Middle frontal gyrus (tissue), 1 donor: ENCODE results near the gene RPH3AL.
"Not testable (repeated sequence)": the region's sequence is repeated elsewhere in the genome, so short reads cannot be mapped to it uniquely, and the experiment has no call there.

Experiments
- DNase-seq: peaks from one replicate; pipeline ENCODE4 v3.0.0-alpha.2; 2015; ENCODE audit warnings: low spot score; ENCODE audit errors: extremely low spot score

Gene RPH3AL

DNA sequence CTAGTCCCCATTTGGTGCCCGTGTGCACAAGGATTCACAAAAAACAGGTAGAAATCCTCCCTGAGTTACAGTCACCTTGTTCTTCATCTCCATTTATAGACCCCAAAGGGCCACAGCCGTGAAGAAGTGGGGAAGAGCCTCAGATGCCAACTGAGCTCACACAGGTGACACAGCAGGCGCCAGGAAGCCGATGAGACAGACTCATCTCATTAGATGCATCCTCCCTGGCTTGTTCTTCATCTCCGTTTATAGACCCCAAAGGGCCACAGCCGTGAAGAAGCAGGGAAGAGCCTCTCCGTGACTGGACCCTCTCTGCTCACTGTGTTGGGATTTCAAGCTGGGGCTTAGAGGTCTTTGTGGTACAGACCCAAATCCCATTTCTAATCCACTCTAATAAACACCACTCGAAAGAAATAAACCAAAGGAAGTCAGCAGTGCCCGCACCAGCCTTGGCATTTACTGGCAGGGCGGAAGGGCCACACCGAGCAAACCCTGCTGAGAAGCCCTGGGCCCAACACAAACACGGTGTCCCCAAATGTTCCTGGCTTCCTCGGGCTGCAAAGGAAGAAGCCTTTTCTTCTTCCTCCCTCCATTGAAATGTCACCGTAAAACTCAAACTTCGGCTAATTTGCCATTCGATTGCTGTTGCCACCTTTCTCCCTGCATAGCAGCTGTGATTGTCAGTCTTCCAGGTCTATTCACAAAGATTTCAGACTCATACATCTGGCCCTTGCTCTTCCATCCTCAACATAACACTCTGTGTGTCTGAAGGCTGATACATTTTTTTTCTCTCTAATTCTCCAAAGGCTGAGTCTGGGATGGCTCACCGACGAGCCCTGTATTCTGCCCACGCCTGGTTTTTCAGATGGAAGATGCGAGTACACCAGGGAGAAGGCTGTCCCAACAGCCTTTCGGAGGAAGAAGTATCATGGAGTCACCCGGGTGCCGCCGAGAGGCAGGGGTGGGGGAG is 126.2 kb downstream of the RPH3AL start:
- DNase-seq: peak; percentile 8

DNA sequence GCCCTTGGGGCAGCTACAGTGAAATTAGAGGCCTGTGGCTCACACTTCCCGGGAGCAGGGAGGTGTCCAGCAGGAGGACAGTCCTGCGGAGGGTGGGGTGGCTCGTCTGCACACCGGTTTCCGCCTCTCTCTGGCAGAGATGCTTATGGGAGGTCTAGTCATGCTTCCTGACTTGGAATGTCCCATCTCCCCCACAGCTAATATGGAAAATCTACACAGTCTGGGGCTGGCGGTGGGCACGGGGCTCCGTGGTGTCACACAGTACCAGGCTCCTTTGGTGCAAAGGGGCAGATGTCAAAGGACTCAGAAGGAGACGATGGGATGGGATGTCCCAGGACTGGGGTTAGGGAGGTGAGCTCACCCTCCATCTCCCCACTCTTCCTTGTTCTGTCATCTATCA is 127.1 kb downstream of the RPH3AL start:
- DNase-seq: no peak

DNA sequence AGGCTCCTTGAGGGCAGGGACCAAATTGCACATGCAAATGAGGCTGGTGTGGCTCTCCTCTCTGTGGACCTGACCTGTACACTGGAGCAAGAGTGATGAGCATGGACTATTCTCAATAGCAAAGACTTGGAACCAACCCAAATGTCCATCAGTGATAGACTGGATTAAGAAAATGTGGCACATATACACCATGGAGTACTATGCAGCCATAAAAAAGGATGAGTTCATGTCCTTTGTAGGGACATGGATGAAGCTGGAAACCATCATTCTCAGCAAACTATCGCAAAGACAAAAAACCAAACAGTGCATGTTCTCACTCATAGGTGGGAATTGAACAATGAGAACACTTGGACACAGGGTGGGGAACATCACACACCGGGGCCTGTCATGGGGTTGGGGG is 128.0 kb downstream of the RPH3AL start:
- DNase-seq: not testable (repeated sequence)

DNA sequence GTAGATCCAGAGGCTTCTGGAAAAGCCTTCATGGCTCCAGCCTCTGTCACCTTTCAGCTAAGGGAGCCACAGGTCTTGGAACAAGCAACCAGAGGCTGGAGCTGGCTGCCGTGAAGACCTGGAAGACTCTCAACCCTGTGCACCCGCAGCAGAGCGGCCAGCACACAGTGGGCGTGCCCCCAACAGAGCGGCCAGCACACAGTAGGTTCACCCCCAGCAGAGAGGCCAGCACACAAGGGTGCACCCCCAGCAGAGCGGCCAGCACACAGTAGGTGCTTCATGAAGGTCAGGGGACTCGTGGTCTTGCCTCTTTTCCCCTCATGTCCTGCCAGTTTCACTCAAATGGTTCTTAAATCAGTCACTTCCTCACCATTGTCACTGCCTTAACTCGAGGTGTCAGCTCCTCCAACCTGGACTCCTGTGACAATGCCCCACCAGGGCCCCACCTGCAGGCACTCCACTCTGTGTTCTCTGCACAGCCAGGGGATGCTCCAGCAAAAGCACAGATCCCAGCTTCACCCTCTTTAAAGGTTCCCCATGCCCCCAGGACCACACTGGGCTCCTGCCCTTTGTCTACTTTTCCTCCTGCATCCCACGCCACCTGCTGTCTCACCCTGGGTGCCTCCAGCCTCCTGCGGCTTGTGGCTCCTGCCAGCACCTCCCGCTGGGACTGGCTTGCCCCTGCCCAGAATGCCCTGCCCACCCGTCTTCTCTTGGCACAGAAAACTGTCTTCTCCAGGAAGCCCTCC is 128.7 kb downstream of the RPH3AL start:
- no peak for DNase-seq

DNA sequence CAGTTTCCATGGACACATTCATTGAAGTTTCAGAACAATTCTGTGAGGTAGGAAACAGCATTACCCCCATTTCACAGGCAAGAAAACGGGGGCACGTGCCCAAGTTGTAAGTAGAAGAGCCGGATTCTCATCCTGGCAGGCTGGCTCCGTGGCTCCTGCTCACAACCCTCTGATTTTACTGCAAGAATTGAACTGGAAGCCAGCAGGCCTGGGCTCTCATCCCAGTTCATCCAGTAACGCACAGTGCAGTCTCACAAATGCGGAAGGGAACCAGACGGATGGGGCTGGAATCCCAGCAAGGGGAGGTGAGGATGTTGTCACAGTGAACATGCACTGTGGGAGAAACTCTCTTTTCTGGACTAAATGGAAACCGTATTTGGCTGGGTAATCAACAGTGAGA is 130.4 kb downstream of the RPH3AL start:
- no peak for DNase-seq

DNA sequence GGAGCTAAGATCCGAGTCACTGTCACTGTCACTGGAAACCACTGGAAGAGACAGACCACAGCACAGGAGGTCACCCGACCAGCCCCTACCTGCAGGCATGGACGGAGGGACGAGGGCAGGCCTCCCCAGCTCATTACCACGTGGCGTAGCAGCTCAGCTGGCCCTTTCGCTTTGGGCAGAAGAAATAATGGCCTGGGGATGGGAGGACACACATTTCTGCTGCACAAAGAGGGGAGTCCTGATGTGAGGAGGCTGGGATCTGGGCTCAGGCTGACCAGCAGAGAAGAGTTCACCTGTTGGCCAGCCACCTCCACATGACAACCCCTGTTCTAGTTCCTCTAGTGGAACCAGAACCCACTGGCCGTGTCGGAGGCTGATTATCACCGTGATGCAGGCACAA is 132.9 kb downstream of the RPH3AL start:
- DNase-seq: no peak

DNA sequence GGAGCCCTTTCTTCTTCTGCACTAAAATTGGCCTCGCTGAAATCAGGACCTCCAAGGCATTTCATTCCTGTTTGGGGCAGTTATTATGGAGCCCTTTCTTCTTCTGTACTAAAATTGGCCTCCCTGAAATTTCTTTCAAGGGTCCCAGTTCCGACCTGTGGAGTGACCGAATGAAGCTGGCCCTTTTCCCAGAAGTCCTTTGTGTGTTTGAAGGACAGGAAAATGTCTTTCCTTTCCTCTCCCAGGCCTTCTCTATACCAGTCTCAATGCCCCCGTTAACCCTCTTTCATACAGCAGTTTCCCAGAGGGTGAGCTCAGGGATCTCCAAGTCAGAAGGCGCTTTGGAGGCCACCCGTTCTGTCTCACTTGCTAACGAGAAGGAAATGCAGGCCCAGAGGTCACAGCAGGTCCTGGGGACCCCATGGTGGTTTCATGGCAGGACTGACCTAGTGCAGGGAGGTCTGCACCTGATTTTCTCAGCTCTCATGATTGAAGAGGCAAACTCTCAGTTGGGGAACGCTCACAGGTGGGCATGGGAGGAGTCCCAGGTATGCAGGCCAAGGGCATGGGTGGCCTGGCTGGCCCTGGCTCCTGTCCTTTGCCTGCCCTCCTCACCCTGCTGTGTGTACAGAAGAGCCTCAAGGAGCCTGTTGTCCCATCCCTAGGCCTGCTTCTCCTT is 134.0 kb downstream of the RPH3AL start:
- no peak for DNase-seq

DNA sequence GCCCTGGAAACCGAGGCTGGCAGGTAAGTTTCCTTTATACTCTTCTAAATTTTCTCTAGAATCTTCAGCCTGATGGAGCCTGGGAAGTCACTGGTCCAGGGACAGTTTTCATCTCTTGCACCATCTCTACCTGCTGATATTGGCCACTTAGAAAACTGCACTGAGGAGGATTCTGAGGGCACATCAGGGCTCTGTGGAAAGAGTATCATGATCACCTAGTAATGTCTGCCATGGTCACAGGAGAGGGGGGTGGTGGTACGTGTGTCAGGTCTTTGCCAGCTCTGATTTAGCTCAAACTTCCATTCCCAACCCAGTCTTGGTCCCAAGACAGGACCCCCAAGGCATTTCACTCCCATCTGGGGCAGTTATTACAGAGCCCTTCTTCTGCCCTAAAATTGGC is 136.0 kb downstream of the RPH3AL start:
- no peak for DNase-seq

DNA sequence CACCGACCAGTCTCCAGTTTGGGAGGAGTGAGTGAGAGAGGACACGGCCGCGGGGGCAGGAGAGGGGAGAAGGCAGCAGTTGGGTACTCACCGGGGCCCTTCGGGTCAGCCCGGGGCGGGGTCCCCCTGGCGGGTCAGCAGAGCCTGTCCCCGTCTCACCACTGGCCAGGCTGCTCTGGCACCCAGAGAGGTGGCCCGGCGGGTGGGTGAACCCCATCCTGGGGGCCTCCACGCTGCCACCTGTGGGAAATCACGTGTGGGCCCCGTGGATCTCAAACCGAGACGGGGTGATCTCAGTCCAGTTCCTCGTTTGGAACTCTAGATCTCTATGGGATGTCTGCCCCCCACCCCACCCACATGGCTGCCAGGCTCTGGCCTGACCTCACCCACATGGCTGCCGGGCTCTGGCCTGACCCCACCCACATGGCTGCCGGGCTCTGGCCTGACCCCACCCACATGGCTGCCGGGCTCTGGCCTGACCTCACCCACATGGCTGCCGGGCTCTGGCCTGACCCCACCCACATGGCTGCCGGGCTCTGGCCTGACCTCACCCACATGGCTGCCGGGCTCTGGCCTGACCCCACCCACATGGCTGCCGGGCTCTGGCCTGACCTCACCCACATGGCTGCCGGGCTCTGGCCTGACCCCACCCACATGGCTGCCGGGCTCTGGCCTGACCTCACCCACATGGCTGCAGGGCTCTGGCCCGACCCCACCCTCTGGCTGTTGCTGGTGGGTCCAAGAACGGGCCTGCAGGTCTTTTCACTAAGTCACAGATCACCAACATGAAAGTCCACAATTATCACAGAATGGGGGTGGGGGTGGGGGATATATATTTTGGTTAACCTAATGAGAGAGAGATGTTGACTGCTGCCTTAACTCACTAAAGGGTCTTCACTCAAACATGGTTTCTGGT is 136.8 kb downstream of the RPH3AL start:
- not testable (repeated sequence) for DNase-seq

DNA sequence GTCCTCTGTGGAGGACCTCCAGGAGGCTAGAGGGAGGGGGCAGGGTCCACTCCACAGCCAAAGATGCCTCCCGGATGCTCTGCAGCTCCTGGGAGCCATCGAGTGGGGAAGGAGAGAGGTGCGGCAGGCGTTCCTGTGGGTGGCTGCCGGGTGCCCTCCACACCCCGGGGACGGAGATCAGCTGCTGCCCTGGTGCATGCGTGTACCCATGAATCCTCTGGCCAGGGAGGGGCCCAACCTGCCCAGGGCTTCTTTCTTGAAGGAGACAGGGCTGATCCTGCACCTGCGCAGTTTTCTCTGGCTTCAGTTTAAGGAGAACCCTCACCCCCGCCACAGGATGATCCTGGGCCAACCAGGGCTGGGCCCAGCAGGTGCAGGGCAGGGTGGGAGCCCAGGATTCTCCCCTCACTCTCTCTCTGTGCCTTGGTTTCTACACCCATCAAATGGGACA is 137.7 kb downstream of the RPH3AL start:
- no peak for DNase-seq

DNA sequence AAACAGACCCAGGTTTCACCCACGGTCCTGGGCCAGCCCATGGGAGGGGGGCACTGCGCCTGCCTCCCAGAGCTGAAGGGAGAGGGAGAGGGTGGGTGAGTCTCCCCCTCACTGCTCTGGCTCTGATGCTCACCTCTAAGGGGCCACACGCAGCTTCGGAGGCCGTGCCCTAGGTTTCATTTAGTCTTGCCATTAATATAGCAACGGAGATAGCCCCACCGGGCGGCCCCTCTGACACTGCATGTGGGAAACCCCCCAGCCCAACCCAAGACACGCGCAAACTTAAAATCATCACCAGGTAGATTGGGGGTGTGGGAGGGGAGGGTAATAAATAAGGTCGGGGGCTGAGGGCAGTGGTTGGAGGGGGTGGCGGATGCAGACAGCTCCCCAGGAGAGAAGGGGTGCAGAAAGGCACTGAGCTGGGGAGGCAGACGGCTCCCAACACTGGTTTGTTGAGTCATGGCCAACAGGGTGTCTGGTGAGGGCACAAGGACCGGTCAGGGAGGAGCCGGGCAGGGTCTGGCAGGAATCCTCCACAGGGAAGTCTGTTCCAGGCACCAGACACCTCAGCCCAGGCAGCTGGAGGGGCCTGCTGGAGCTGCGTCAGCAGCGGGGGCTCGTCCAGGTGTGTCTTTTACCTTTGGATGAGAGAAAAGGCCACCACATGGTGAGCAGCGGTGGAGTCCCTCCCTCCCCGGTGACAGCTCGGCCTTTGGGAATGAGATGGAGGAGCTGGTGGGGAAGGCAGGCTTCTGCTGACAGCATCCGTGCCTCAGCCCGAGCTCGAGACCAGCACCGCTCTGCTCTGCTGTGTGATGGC is 139.1 kb downstream of the RPH3AL start:
- no peak for DNase-seq

DNA sequence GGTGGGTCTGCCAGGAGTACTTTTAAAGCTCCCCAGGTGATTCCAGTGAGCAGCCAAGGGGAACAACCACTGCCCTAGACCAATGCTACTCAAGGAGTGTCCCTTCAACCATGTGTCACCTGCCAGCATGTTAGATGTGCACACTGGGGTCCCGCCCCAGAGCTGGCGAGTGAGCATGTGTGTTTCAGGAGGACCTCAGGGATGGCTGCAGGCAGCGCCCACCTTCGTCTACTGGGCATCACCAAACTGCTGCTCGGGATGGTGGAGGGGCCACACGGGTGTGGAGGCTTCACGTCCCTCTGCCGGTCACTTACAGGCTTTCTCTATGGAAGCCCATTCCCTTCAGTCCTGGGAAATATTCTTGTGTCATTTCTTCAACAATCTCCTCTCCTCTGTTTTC is 142.2 kb downstream of the RPH3AL start:
- DNase-seq: no peak

DNA sequence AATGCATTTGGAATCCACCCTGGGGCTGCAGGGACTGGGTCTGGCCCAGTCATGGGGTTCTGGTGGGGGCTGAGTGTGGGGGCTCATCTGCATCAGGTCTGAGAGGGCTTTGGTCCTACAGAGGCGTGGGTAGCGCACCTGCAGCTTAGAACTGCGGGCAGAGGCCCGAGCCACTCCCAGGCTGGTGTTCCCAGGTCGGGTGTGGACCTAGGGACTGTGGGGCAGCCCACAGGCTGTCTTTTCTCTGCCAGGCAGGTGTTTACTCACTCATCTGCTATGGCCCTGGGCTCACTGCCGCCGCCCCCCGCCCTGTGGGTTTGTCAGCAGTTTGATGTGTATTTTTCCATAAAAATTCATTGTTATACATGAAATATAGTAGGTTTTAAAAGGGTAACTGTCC is 144.2 kb downstream of the RPH3AL start:
- no peak for DNase-seq

DNA sequence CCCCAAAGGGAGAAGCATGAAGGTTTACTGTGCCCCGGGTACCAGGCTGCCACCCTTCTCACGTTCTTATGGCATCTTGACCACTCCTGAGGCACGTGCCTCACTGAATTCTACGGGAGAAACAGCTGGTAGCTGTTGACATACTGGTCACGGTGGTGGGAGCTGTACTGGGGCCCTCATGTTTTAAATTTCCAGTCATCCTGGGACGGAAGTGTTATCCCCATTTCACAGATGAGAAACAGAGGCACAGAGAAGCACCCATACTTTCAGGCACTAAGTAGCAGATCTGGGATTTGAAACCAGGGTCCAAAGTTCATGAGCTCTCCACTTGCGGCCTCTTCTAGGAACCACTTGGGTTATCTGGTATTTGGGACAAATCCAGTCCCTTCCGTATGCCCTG is 144.8 kb downstream of the RPH3AL start:
- DNase-seq: no peak

DNA sequence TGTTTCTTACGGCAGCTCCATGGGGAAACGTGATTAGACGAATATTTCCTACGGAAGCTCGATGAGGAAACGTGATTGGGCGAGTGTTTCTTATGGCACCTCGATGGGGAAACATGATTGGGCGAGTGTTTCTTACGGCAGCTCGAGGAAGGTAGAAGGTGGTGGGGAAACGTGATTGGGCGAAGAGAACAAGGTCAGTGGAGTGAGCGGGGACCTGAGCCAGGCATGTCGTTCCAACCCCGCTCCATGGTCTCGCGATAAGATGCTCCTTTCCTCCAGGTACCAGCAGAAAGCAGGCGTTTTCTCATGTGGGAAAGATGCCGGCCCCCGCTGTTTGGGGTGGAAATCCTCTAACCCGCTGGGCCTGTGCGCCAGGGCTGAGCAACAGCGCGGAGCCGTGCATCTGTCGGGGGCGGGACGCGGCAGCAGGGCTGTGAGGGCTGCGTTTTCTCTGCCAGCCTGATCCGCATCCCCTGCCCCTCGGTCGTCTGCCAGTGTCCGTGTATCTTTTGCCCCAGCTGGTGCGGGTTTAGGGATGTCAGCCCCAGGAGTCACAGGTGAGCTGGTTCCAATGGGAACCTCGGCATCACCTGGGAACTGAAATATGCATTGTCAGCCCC is 145.6 kb downstream of the RPH3AL start:
- DNase-seq: no peak

DNA sequence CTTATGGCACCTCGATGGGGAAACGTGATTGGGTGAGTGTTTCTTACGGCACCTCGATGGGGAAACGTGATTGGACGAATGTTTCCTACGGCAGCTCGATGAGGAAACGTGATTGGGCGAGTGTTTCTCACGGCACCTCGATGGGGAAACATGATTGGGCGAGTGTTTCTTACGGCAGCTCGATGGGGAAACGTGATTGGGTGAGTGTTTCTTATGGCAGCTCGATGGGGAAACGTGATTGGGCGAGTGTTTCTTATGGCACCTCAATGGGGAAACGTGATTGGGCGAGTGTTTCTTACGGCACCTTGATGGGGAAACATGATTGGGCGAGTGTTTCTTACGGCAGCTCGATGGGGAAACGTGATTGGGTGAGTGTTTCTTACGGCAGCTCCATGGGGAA is 146.1 kb downstream of the RPH3AL start:
- not testable (repeated sequence) for DNase-seq

DNA sequence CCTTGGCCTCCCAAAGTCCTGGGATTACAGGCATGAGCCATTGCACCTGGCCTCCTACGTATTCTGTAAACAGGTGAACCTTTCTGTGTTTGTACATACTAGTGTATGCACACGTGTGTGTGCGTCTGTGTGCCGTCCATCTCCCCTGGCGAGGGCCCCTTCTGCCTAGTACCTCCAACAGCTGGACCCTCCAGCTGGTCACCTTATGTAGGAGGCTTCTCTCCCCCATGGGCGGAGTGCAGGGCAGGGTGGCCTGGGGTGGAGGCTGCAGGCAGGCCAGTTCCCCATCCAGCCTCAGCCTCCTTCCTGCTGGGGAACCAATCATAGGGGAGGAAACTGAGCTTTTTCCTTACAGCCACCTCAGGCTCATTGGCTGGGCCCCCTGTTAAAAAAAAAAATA is 146.8 kb downstream of the RPH3AL start:
- DNase-seq: no peak

DNA sequence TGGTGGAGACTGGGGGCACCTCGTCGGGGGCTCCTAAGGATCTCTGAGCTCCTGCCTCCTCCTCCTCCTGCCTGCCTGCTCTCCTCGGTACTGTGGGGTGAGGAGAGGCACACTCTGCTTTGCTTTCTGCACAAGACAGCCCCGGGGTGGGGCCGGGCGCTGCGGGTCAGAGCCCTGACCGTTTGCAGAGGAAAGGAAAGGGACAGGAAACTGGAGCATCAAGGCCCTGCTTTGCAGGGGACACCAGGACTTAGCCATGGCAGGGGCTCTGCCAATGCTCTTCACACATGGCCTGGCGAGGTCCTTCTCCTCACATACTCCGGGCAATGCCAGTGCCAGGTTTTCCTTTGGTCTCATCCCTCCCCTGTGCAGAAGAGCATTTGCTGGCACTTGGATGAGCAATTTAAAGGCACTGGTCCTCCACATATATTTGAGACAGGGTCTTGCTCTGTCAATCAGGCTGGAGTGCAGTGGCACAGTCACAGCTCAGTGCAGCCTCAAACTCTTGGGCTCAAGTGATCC is 147.4 kb downstream of the RPH3AL start:
- no peak for DNase-seq

DNA sequence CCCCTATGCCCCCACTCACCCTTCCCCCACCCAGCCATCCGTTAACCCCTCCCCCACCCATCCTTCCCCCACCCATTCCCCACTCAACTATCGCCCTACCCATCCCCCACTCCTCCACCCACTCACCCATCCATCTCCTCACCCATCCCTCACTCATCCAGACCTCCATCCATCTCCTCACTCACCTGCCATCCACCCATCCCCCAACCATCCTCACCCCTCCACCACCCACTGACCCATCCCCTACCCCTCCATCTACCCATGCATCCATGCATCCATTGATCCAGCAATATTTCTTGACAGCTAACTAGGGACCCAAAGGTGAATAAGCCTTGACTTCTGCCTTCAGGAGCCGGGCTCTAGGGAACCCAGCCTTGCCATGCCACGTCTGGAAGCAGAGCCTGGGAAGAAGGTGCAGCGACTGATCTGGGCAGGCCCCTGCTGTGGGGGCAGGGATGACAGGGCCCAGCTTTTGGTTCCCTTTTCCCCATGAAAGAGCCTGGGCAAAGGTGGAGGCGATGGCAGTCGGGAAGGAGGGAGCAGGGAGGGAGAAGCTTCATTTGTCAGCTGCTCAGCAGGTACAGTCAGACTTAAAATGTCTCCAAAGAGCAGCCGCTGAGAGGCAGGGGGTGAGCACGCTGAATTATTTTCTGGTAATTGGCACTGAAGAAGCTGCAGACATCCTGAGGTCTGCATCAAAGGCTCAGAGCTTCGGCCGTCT is 148.0 kb downstream of the RPH3AL start:
- DNase-seq: no peak
